A549 (cell line): ENCODE measurements around the gene MCM10.

Source experiments
- EHMT2 ChIP-seq: fragments of 200-600 bp; sonication (generic); IDR thresholded peaks from 2 replicates; pipeline ENCODE4 v1.6.1; 2016; ENCODE audit warnings: antibody characterized with exemption, low read depth, mild to moderate bottlenecking, moderate library complexity
- POLR2A ChIP-seq: IDR thresholded peaks from 2 replicates; pipeline ENCODE4 v1.6.1; 2012; ENCODE audit warnings: mild to moderate bottlenecking, low read length

- TF ChIP-seq POLR2A (no peak), EHMT2 (no peak)
These were observed 24.7 kb upstream of the MCM10 start for GRCh38 chr10:13136651-13137050.
